Tibial nerve (tissue), 3 donors: ENCODE data around the gene DAD1.

Experiments
- POLR2A ChIP-seq, 2 donors: fragments of 450-650 bp; IDR thresholded peaks; one replicate each; pipeline ENCODE4 v1.6.1; 2017; ENCODE audit warnings: antibody characterized with exemption in 2 of 2, mild to moderate bottlenecking in 2 of 2, moderate library complexity in 2 of 2
- TF ChIP-seq, protein P1 (sequence below), 5 experiments: fragments of 200-600 bp in 3 of 5; fragments of 450-650 bp in 2 of 5; sonication (generic) in 3 of 5; IDR thresholded peaks; one replicate each; pipeline ENCODE4 v1.5.1; 2016 to 2019; ENCODE audit warnings: antibody characterized with exemption in 5 of 5, mild to moderate bottlenecking in 3 of 5, moderate library complexity in 2 of 5

DNA sequence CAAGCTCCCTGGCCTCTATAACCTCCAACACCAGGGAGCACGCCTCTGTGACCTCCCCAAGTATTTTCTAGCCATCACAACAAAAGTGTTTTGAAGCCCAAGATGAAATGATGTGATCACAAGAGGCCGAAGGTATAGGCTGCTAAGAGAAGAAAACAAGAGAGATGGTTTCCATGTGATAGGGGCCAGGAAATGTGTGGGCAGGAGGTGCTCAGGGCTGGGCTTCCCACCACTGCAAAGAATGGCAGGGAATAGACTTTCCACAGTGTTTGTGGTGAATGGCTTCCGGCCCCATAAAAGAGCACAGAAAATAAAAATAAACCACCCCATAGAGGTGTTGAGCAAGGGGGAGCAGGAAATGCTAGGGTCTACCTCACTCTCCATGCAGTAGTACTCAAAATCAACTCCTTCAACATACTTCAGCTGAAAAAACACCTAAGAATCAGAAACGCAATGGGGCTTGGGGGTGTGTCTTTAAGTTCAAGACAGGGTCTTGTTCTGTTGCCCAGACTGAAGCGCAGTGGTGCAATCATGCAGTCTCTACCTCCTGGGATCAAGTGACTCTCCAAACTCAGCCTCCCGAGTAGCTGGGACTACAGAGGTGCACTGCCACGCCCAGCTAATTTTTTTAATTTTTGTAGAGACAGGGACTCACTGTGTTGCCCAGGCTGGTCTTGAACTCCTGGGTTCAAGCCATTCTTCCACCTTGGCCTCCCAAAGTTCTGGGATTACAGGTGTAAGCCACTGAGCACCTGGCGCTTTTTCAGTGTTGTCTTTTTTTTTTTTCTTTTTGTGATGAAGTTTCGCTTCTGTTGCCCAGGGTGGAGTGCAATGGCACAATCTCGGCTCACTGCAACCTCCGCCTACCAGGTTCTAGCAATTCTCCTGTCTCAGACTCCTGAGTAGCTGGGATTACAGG is 27.1 kb downstream of the DAD1 start:
- TF ChIP-seq, protein P1, sequence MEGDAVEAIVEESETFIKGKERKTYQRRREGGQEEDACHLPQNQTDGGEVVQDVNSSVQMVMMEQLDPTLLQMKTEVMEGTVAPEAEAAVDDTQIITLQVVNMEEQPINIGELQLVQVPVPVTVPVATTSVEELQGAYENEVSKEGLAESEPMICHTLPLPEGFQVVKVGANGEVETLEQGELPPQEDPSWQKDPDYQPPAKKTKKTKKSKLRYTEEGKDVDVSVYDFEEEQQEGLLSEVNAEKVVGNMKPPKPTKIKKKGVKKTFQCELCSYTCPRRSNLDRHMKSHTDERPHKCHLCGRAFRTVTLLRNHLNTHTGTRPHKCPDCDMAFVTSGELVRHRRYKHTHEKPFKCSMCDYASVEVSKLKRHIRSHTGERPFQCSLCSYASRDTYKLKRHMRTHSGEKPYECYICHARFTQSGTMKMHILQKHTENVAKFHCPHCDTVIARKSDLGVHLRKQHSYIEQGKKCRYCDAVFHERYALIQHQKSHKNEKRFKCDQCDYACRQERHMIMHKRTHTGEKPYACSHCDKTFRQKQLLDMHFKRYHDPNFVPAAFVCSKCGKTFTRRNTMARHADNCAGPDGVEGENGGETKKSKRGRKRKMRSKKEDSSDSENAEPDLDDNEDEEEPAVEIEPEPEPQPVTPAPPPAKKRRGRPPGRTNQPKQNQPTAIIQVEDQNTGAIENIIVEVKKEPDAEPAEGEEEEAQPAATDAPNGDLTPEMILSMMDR (IDR thresholded peaks at IDR 0.05), result no peak
- TF ChIP-seq POLR2A (IDR thresholded peaks at IDR 0.05), result no peak
